GM21723 (cell line): Measurements from ENCODE around the gene ZFYVE28.

Experiments used
- ATAC-seq: cut with Tn5 transposase; IDR thresholded peaks from one replicate; pipeline ENCODE4 v1.9.1; 2021; ENCODE audit warnings: mild to moderate bottlenecking, moderate library complexity; ENCODE audit not compliant: unreplicated experiment

The ZFYVE28 gene

GRCh38 chr4:2371765-2372487 lies 46.5 kb downstream of the ZFYVE28 start:
- ATAC-seq: no peak

- no peak for ATAC-seq
These were observed 47.7 kb downstream of the ZFYVE28 start for GRCh38 chr4:2370597-2371320.

- no peak for ATAC-seq
These were observed 49.6 kb downstream of the ZFYVE28 start for GRCh38 chr4:2368746-2369437.

- ATAC-seq: no peak
These were observed 50.8 kb downstream of the ZFYVE28 start for GRCh38 chr4:2367626-2368025.

- ATAC-seq: no peak
These were observed 51.9 kb downstream of the ZFYVE28 start for GRCh38 chr4:2366252-2367192.

GRCh38 chr4:2365913-2366210 lies 52.6 kb downstream of the ZFYVE28 start:
- ATAC-seq: no peak

- ATAC-seq: no peak
These were observed 53.2 kb downstream of the ZFYVE28 start for GRCh38 chr4:2365054-2365912.

GRCh38 chr4:2364654-2365053 lies 53.8 kb downstream of the ZFYVE28 start:
- no peak for ATAC-seq

GRCh38 chr4:2363951-2364653 lies 54.3 kb downstream of the ZFYVE28 start:
- ATAC-seq: no peak

GRCh38 chr4:2363056-2363721 lies 55.3 kb downstream of the ZFYVE28 start:
- ATAC-seq: no peak

GRCh38 chr4:2362266-2363055 lies 56.0 kb downstream of the ZFYVE28 start:
- no peak for ATAC-seq

- ATAC-seq: no peak
These were observed 56.8 kb downstream of the ZFYVE28 start for GRCh38 chr4:2361366-2362265.

GRCh38 chr4:2360396-2360730 lies 58.1 kb downstream of the ZFYVE28 start:
- no peak for ATAC-seq

- no peak for ATAC-seq
These were observed 58.7 kb downstream of the ZFYVE28 start for GRCh38 chr4:2359591-2360395.

GRCh38 chr4:2357821-2358745 lies 60.4 kb downstream of the ZFYVE28 start:
- ATAC-seq: no peak
